ENCODE results near the gene PLA1A. TPM values are rescaled to one million over a fixed set of nuclear protein-coding genes. Genes with fewer than 3 reads are reported as not detected.

The PLA1A gene
- polyA plus RNA-seq, 5 donors: 0.60 to 1.4 (median 0.91) TPM

GRCh38 chr3:119636891-119637611, 39.4 kb downstream of the PLA1A start:
- DNase-seq: no peak

- no peak for DNase-seq
Measured at GRCh38 chr3:119637679-119638477, 40.2 kb downstream of the PLA1A start.

GRCh38 chr3:119639494-119640350, 42.0 kb downstream of the PLA1A start:
- no peak for DNase-seq

GRCh38 chr3:119641416-119641815, 43.7 kb downstream of the PLA1A start:
- no peak for DNase-seq

GRCh38 chr3:119642746-119643473, 45.2 kb downstream of the PLA1A start:
- peak in 1 of 2 donors; percentile 19 for DNase-seq

GRCh38 chr3:119643528-119643927, 45.8 kb downstream of the PLA1A start:
- no peak for DNase-seq

GRCh38 chr3:119644481-119644880, 46.8 kb downstream of the PLA1A start:
- DNase-seq: no peak

- no peak for DNase-seq
Measured at GRCh38 chr3:119645813-119646212, 48.1 kb downstream of the PLA1A start.

GRCh38 chr3:119647171-119647570, 49.5 kb downstream of the PLA1A start:
- no peak for DNase-seq

- no peak for DNase-seq
Measured at GRCh38 chr3:119647843-119648575, 50.3 kb downstream of the PLA1A start.

- DNase-seq: no peak
Measured at GRCh38 chr3:119649761-119650160, 52.1 kb downstream of the PLA1A start.

GRCh38 chr3:119652306-119653033, 54.8 kb downstream of the PLA1A start:
- no peak for DNase-seq

- DNase-seq: no peak
Measured at GRCh38 chr3:119653876-119654275, 56.2 kb downstream of the PLA1A start.

GRCh38 chr3:119657887-119658702, 60.4 kb downstream of the PLA1A start:
- DNase-seq: no peak

- no peak for DNase-seq
Measured at GRCh38 chr3:119658994-119659393, 61.3 kb downstream of the PLA1A start.

- no peak for DNase-seq
Measured at GRCh38 chr3:119659606-119660291, 62.1 kb downstream of the PLA1A start.

GRCh38 chr3:119660474-119661440, 63.1 kb downstream of the PLA1A start, which contains the start of gene POPDC2:
Gene POPDC2 (minus strand): TSS chr3:119660589. CDS start chr3:119660423, 166 bp downstream.
- no peak for DNase-seq
